Heart left ventricle (tissue), 16 donors: ENCODE results near the gene IGSF5. TPM values are rescaled to one million over a fixed set of nuclear protein-coding genes. Genes with fewer than 3 reads are reported as not detected.

Experiments used
- ATAC-seq, 4 donors: fragments of 200-7000 bp; cut with Tn5 transposase; one replicate each; pipeline ENCODE4 v1.9.1; 2020 to 2022; ENCODE audit warnings: moderate library complexity in 4 of 4, mild to moderate bottlenecking in 3 of 4, moderate number of reproducible peaks in 1 of 4
- DNase-seq, 5 donors: peaks; one replicate each; pipeline ENCODE4 v3.0.0-alpha.2; 2020
- H3K27ac ChIP-seq, 12 donors: fragments of 200-600 bp; sonication (generic) in 4 of 12; one replicate each; pipeline versions ENCODE4 v1.5.0 to v1.8.0; 2016 to 2022; ENCODE audit warnings: mild to moderate bottlenecking in 2 of 12
- H3K27me3 ChIP-seq, 9 donors: fragments of 200-600 bp; sonication (generic) in 2 of 9; one replicate each; pipeline versions ENCODE4 v1.5.1 to v1.8.0; 2016 to 2022; ENCODE audit warnings: mild to moderate bottlenecking in 3 of 9
- H3K36me3 ChIP-seq, 9 donors: fragments of 200-600 bp; sonication (generic) in 2 of 9; one replicate each; pipeline versions ENCODE4 v1.5.0 to v1.8.0; 2018 to 2022; ENCODE audit warnings: mild to moderate bottlenecking in 2 of 9
- H3K4me1 ChIP-seq, 12 donors: fragments of 200-600 bp; sonication (generic) in 4 of 12; one replicate each; pipeline versions ENCODE4 v1.5.0 to v1.8.0; 2016 to 2022; ENCODE audit warnings: mild to moderate bottlenecking in 3 of 12
- H3K4me3 ChIP-seq, 12 donors: fragments of 200-600 bp; sonication (generic) in 4 of 12; one replicate each; pipeline versions ENCODE4 v1.5.0 to v1.8.0; 2017 to 2022; ENCODE audit warnings: mild to moderate bottlenecking in 9 of 12, moderate library complexity in 4 of 12
- H3K9me3 ChIP-seq, 12 donors: fragments of 200-600 bp; sonication (generic) in 4 of 12; one replicate each; pipeline versions ENCODE4 v1.5.0 to v1.8.0; 2016 to 2022; ENCODE audit warnings: mild to moderate bottlenecking in 1 of 12
- POLR2A ChIP-seq, 2 donors: fragments of 450-650 bp; IDR thresholded peaks; one replicate each; pipeline ENCODE4 v1.6.1; 2017; ENCODE audit warnings: antibody characterized with exemption in 2 of 2, mild to moderate bottlenecking in 2 of 2, moderate library complexity in 2 of 2
- WGBS, 4 donors: extraction: QIAGEN DNeasy Blood & Tissue Kit in 2 of 4; methylation state at CpG; one replicate each; pipeline versions ENCODE4 v1.1.5 to v1.1.7; 2013 to 2018; 5-methylcytosine and 5-hydroxymethylcytosine counted together
- intact Hi-C, 10 donors: fragments of 100-400 bp; cut with DNase I; formaldehyde crosslinking; loops; one replicate each; pipeline versions ENCODE4 v1.11.1 to v1.14.2; 2022
- polyA plus RNA-seq, 2 donors: library from polyadenylated mRNA; stranded (reverse); fragments of 200-250 nt; gene quantifications; one replicate each; pipeline ENCODE4 v1.2.3, GENCODE V29; 2013
- total RNA-seq, 9 donors: library from RNA; depleted of rRNA in 2 of 9; stranded (reverse); fragments of >200 nt in 2 of 9; fragmentation: NEBNext Ultra II Directional in 3 of 9; extraction: Animal tissue kit (Norgen Biotek cat#: 25700) in 3 of 9; gene quantifications; one replicate each; pipeline versions ENCODE4 v1.1.0 to v1.2.4, GENCODE V29; 2016 to 2023
- TF ChIP-seq, protein P1 (sequence below), 12 donors: fragments of 200-600 bp; sonication (generic) in 4 of 12; IDR thresholded peaks; one replicate each; pipeline versions ENCODE4 v1.5.0 to v1.8.0; 2018 to 2022; ENCODE audit warnings: antibody characterized with exemption in 12 of 12, mild to moderate bottlenecking in 5 of 12
- donor health status: ischemic (EF 13 %, LVEDD 7.1; RV severe dilation, severe dysfunction).
- donor health status: healthy with polysubstance abuse.
- donor health status: DM: no; HTN: yes; CAD: no.
- donor health status: DM: no; HTN: no; CAD: no.
- donor health status: ischemic (EF 25% LVEDD 6.9; RV normal size, moderate dysfunction).
- donor health status: ischemic (EF 25% LVEDD 5.7; RV mildly dilated, moderate dysfunction).
- donor health status: healthy.
- donor health status: DM: yes; HTN: yes; CAD: no.
- donor health status: ischemic (EF 35%, LVEDD 5.7; RV mildly dilated, moderate dysfunction).
- donor health status: nonischemic (EF 11% LVEDD 7.7; RV severe dilation, severe dysfunction).
- donor health status: DM: yes; HTN: yes; CAD: no.
- donor health status: PGD.
- donor health status: ischemic (EF 29% LVEDD 5.4; RV normal size, mild dysfunction).
- donor health status: nonischemic (EF 23%, LVEDD 6.1; RV moderate dilation, normal function).

IGSF5 gene
- total and polyA plus RNA-seq, 11 donors, result 0.98 to 6.4 (median 4.2) TPM

DNA sequence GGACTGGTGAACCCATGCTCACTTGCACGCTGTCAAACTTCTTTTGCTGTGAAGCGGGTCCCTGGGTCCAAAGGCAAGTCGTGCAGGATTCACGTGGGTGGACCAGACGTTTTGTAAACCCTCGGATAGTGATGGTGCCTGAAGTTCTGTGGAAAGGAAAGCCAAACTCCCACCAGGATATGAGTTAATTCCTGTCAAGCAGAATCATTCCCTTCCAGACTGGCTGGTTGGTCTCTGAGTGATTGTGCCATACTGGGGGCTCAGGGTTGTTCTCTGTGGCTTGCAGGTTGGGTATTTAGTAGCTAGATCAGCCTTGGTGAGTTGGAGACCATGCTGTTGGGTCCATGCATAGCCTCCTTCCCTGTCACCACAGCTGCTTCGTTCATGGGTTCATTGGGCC lies 32.7 kb upstream of the IGSF5 start:
- H3K9me3 ChIP-seq, result no peaks in the 10 kb centered on the region
- H3K4me3 ChIP-seq, result no peak overlapping the region
- no peaks in the 10 kb centered on the region for H3K27me3 ChIP-seq
- intact Hi-C loops, result loop anchor here in 1 of 10 donors (10.0 kb wide), 1 partner anchor 107 kb away; no protein-coding TSS in a partner anchor
- no peak for DNase-seq
- TF ChIP-seq, protein P1, sequence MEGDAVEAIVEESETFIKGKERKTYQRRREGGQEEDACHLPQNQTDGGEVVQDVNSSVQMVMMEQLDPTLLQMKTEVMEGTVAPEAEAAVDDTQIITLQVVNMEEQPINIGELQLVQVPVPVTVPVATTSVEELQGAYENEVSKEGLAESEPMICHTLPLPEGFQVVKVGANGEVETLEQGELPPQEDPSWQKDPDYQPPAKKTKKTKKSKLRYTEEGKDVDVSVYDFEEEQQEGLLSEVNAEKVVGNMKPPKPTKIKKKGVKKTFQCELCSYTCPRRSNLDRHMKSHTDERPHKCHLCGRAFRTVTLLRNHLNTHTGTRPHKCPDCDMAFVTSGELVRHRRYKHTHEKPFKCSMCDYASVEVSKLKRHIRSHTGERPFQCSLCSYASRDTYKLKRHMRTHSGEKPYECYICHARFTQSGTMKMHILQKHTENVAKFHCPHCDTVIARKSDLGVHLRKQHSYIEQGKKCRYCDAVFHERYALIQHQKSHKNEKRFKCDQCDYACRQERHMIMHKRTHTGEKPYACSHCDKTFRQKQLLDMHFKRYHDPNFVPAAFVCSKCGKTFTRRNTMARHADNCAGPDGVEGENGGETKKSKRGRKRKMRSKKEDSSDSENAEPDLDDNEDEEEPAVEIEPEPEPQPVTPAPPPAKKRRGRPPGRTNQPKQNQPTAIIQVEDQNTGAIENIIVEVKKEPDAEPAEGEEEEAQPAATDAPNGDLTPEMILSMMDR (IDR thresholded peaks at IDR 0.05), result no peak
- no peak for TF ChIP-seq POLR2A (IDR thresholded peaks at IDR 0.05)
- no peak overlapping the region for H3K27ac ChIP-seq
- no peaks in the 10 kb centered on the region for H3K36me3 ChIP-seq
- ATAC-seq, result no peak
- peaks cover 0 to 3% (median 0%) of the 10 kb centered on the region in 12 donors for H3K4me1 ChIP-seq
- WGBS, 4 donors, result 70 to 80% (median 73%) methylated on average over 7 of the region's 7 CpGs

DNA sequence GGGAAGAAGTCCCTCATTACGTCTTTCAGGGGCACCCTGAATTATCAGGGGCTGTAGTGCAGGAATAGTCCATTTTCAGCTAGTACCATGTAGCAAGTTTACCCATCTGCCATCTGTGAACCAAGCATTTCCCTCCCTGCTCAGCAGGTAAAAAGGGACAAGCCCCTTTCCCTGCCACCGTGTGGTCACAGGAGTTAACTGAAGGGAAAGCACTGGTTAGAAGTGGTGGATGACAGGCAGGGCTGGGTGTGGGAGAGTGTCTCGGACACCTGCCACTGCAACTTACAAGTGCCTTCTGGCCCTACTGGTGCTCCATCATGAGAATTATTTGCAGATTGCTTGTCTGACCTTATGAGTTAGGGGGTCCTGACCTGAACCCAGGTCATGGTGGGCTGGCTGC lies 32.0 kb upstream of the IGSF5 start:
- H3K36me3 ChIP-seq, result no peaks in the 10 kb centered on the region
- TF ChIP-seq POLR2A (IDR thresholded peaks at IDR 0.05), result no peak
- TF ChIP-seq, protein P1 (IDR thresholded peaks at IDR 0.05), result peak in 1 of 12 donors; percentile 3
- intact Hi-C loops, result loop anchor here in 1 of 10 donors (10.0 kb wide), 1 partner anchor 108 kb away; no protein-coding TSS in a partner anchor
- WGBS, 4 donors, result 70 to 81% (median 73%) methylated on average over 3 of the region's 3 CpGs
- ATAC-seq, result no peak
- no peak overlapping the region for H3K4me3 ChIP-seq
- H3K27me3 ChIP-seq, result no peaks in the 10 kb centered on the region
- H3K27ac ChIP-seq, result no peak overlapping the region
- H3K9me3 ChIP-seq, result no peaks in the 10 kb centered on the region
- no peak for DNase-seq
- peaks cover 0 to 3% (median 0%) of the 10 kb centered on the region in 12 donors for H3K4me1 ChIP-seq

DNA sequence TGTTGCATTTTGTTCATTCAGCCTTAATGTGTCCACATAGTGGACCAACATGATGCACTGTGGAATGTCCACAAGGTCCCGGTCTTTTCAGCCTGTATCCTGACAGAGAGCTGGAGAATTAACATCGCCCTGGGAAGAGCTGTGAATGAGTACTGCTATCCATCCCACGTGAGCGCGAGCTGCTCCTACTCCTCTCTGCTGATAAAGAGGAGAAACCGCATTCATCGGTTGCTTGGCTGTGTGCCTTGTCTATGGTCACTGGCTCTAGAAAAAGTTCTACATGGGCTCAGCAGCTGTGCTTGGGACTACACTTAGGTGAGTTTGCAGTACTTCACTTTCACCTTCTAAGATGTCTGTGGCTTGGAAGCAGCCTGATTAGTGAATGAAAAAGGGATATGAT lies 31.1 kb upstream of the IGSF5 start:
- Histone ChIP-seq H3K9me3 (no peaks in the 10 kb centered on the region), H3K27me3 (no peaks in the 10 kb centered on the region), H3K4me1 (peaks cover 0 to 3% (median 0%) of the 10 kb centered on the region in 12 donors), H3K27ac (no peak overlapping the region), H3K4me3 (no peak overlapping the region), H3K36me3 (no peaks in the 10 kb centered on the region)
- intact Hi-C loops, result loop anchor here in 4 of 10 donors (2.0 to 10.0 kb wide), 3 partner anchors 109 to 197 kb away; no protein-coding TSS in a partner anchor
- DNase-seq, result peak in 1 of 5 donors; percentile 13
- ATAC-seq, result peak in 2 of 4 donors; percentile 46 to 48
- WGBS, 4 donors, result 36 to 56% (median 50%) methylated on average over 7 of the region's 7 CpGs
- TF ChIP-seq POLR2A (IDR thresholded peaks at IDR 0.05), result no peak
- TF ChIP-seq, protein P1 (IDR thresholded peaks at IDR 0.05), result no peak

DNA sequence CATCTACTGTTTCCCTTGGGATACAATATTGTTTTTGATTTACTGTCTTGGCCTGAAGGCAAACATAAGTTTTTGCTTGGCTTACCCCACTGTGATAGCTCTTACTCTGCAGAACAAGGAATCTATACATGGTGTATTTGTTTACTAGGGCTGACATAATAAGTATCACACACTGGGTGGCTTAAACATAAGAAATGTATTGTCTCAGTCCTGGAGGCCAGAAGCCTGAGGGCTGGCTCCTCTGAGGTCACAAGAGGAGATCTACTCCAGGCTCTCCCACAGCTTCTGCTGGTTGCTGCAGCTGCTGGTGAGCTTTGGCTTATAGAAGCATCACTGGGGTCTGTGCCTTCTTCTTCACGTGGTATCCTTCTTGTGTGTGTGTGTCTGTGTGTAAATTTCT lies 30.7 kb upstream of the IGSF5 start:
- intact Hi-C loops, result loop anchor here in 4 of 10 donors (2.0 to 10.0 kb wide), 3 partner anchors 110 to 198 kb away; no protein-coding TSS in a partner anchor
- TF ChIP-seq, protein P1 (IDR thresholded peaks at IDR 0.05), result no peak
- TF ChIP-seq POLR2A (IDR thresholded peaks at IDR 0.05), result no peak
- no peaks in the 10 kb centered on the region for H3K9me3 ChIP-seq
- WGBS, 4 donors, result 78 to 86% (median 80%) methylated on average over 1 of the region's 1 CpG
- ATAC-seq (no peak), DNase-seq (no peak)
- peaks cover 0 to 3% (median 0%) of the 10 kb centered on the region in 12 donors for H3K4me1 ChIP-seq
- no peaks in the 10 kb centered on the region for H3K27me3 ChIP-seq
- H3K36me3 ChIP-seq, result no peaks in the 10 kb centered on the region
- H3K4me3 ChIP-seq, result no peak overlapping the region
- H3K27ac ChIP-seq, result no peak overlapping the region
